Mesodermal cell (in vitro differentiated cells): Measurements from ENCODE around the gene OR10H2. TPM values are rescaled to one million over a fixed set of nuclear protein-coding genes. Genes with fewer than 3 reads are reported as not detected.
"Not testable (repeated sequence)": the region's sequence is repeated elsewhere in the genome, so short reads cannot be mapped to it uniquely, and the experiment has no call there.

Source experiments
- H3K27ac ChIP-seq: 2 replicates; pipeline ENCODE4 v1.7.0; 2013; ENCODE audit warnings: mild to moderate bottlenecking, low read depth, low read length, moderate library complexity; ENCODE audit not compliant: severe bottlenecking
- H3K36me3 ChIP-seq: 2 replicates; pipeline ENCODE4 v1.7.1; 2013; ENCODE audit warnings: mild to moderate bottlenecking, low read length, moderate library complexity; ENCODE audit not compliant: control insufficient read depth, insufficient read depth
- H3K4me1 ChIP-seq: one replicate; pipeline ENCODE4 v1.7.1; 2013; ENCODE audit warnings: mild to moderate bottlenecking, low read length; ENCODE audit not compliant: insufficient read depth, control insufficient read depth, poor library complexity, severe bottlenecking
- H3K4me3 ChIP-seq: 2 replicates; pipeline ENCODE4 v1.7.0; 2013; ENCODE audit warnings: low read length, control low read depth, mild to moderate bottlenecking; ENCODE audit not compliant: insufficient read depth, poor library complexity, severe bottlenecking; ENCODE audit errors: extremely low read depth
- H3K9me3 ChIP-seq: 2 replicates; pipeline ENCODE4 v1.7.1; 2013; ENCODE audit warnings: mild to moderate bottlenecking, low read length, moderate library complexity; ENCODE audit not compliant: control insufficient read depth
- WGBS, 2 experiments: methylation state at CpG; one replicate each; pipeline ENCODE4 v1.1.5; 2013; ENCODE audit warnings: missing lambda C conversion rate in 2 of 2; ENCODE audit not compliant: insufficient coverage in 2 of 2; 5-methylcytosine and 5-hydroxymethylcytosine counted together
- polyA plus RNA-seq, 2 experiments: library from polyadenylated mRNA; stranded (reverse); fragments of 50-300 nt; gene quantifications; one replicate each; pipeline ENCODE4 v1.2.3, GENCODE V29; 2013

The OR10H2 gene
- not detected for polyA plus RNA-seq (2013, experiment 1 of 2)
- polyA plus RNA-seq (2013, experiment 2 of 2): not detected

GRCh38 chr19:15727724-15728123 is at the start of gene OR10H2:
Gene OR10H2 (plus strand): TSS chr19:15728024. CDS start chr19:15728044, 20 bp downstream.
- no peak within 1 kb of the TSS for H3K4me3 ChIP-seq
- H3K36me3 ChIP-seq: no peaks in the 10 kb centered on the region
- H3K27ac ChIP-seq: no peak within 1 kb of the TSS
- no peaks in the 10 kb centered on the region for H3K4me1 ChIP-seq
- WGBS, 2 experiments: 53 to 58% methylated on average over 3 to 4 of the region's 5 CpGs
- H3K9me3 ChIP-seq: peaks cover 53% of the 10 kb centered on the region

- no peak overlapping the region for H3K4me3 ChIP-seq
- 0% methylated on average over 1 of the region's 4 CpGs; no CpG with 5 or more reads in 1 of the 2 experiments for WGBS, 2 experiments
- no peak overlapping the region for H3K27ac ChIP-seq
- no peaks in the 10 kb centered on the region for H3K4me1 ChIP-seq
- H3K9me3 ChIP-seq: peaks cover 63% of the 10 kb centered on the region
- no peaks in the 10 kb centered on the region for H3K36me3 ChIP-seq
These were observed 48.7 kb upstream of the OR10H2 start for GRCh38 chr19:15679089-15679488.

GRCh38 chr19:15679865-15680264 is 48.0 kb upstream of the OR10H2 start:
- not testable (repeated sequence) for H3K4me1 ChIP-seq, H3K36me3 ChIP-seq, H3K27ac ChIP-seq, H3K4me3 ChIP-seq
- WGBS, 2 experiments: 45 to 62% methylated on average over 2 of the region's 4 CpGs
- peaks cover 66% of the 10 kb centered on the region for H3K9me3 ChIP-seq

GRCh38 chr19:15680478-15681322 is 47.1 kb upstream of the OR10H2 start:
- Histone ChIP-seq H3K36me3 (no peaks in the 10 kb centered on the region), H3K4me1 (no peaks in the 10 kb centered on the region), H3K9me3 (peaks cover 64% of the 10 kb centered on the region), H3K4me3 (no peak overlapping the region), H3K27ac (no peak overlapping the region)
- WGBS, 2 experiments: 40 to 41% methylated on average over 6 to 7 of the region's 8 CpGs

- Histone ChIP-seq H3K9me3 (peaks cover 81% of the 10 kb centered on the region), H3K36me3 (no peaks in the 10 kb centered on the region), H3K27ac (no peak overlapping the region), H3K4me1 (no peaks in the 10 kb centered on the region), H3K4me3 (no peak overlapping the region)
- 86 to 87% methylated on average over 9 of the region's 10 CpGs for WGBS, 2 experiments
These were observed 44.4 kb upstream of the OR10H2 start for GRCh38 chr19:15683411-15683810.

- no peaks in the 10 kb centered on the region for H3K36me3 ChIP-seq
- no peak overlapping the region for H3K4me3 ChIP-seq
- H3K27ac ChIP-seq: no peak overlapping the region
- H3K4me1 ChIP-seq: no peaks in the 10 kb centered on the region
- WGBS, 2 experiments: 55 to 59% methylated on average over 7 to 9 of the region's 9 CpGs
- peaks cover 66% of the 10 kb centered on the region for H3K9me3 ChIP-seq
These were observed 43.0 kb upstream of the OR10H2 start for GRCh38 chr19:15684828-15685227.

GRCh38 chr19:15696654-15697194 is 31.1 kb upstream of the OR10H2 start:
- Histone ChIP-seq H3K9me3 (peaks cover 45% of the 10 kb centered on the region), H3K4me3 (no peak overlapping the region), H3K4me1 (no peaks in the 10 kb centered on the region), H3K27ac (no peak overlapping the region), H3K36me3 (no peaks in the 10 kb centered on the region)
- 72 to 84% methylated on average over 17 to 19 of the region's 19 CpGs for WGBS, 2 experiments

GRCh38 chr19:15701757-15702533 is 25.9 kb upstream of the OR10H2 start:
- no peak overlapping the region for H3K27ac ChIP-seq
- H3K9me3 ChIP-seq: peaks cover 46% of the 10 kb centered on the region
- H3K4me3 ChIP-seq: no peak overlapping the region
- WGBS, 2 experiments: 54 to 73% methylated on average over 2 of the region's 4 CpGs
- no peaks in the 10 kb centered on the region for H3K36me3 ChIP-seq
- no peaks in the 10 kb centered on the region for H3K4me1 ChIP-seq

- no peaks in the 10 kb centered on the region for H3K4me1 ChIP-seq
- 71 to 90% methylated on average over 2 of the region's 7 CpGs for WGBS, 2 experiments
- no peaks in the 10 kb centered on the region for H3K36me3 ChIP-seq
- H3K4me3 ChIP-seq: no peak overlapping the region
- no peak overlapping the region for H3K27ac ChIP-seq
- H3K9me3 ChIP-seq: peaks cover 41% of the 10 kb centered on the region
These were observed 25.3 kb upstream of the OR10H2 start for GRCh38 chr19:15702534-15702930.

GRCh38 chr19:15714638-15715037 is 13.2 kb upstream of the OR10H2 start:
- Histone ChIP-seq H3K9me3 (peaks cover 59% of the 10 kb centered on the region), H3K36me3 (no peaks in the 10 kb centered on the region), H3K4me1 (no peaks in the 10 kb centered on the region), H3K27ac (no peak overlapping the region), H3K4me3 (no peak overlapping the region)
- 29 to 31% methylated on average over 2 to 3 of the region's 3 CpGs for WGBS, 2 experiments
